ENCODE data around the gene ABHD16A.

ABHD16A gene

DNA sequence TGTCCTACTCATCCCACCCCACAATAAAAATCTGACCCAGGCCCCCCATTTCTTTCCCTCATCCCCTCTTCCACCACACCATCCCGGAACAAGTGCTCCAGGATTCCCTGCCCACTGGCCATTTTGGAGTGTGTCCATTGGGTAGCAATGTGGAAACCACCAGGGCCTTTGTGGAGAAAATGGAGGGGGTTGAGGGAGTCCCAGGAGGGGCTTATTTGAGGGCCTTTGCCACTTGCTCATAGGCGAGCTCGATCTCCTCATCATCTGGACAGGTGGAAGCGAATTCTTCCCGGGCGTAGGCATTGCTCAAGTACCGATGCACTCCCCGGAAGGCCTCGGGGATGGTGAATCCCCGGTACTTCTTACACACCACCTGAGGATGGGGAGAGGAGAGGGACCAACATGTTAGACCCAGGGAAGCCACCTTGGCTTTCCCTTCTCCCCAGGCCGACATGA, 27.5 kb upstream of the ABHD16A start:
- no peak for DNase-seq (ENCODE audit: low spot score)

DNA sequence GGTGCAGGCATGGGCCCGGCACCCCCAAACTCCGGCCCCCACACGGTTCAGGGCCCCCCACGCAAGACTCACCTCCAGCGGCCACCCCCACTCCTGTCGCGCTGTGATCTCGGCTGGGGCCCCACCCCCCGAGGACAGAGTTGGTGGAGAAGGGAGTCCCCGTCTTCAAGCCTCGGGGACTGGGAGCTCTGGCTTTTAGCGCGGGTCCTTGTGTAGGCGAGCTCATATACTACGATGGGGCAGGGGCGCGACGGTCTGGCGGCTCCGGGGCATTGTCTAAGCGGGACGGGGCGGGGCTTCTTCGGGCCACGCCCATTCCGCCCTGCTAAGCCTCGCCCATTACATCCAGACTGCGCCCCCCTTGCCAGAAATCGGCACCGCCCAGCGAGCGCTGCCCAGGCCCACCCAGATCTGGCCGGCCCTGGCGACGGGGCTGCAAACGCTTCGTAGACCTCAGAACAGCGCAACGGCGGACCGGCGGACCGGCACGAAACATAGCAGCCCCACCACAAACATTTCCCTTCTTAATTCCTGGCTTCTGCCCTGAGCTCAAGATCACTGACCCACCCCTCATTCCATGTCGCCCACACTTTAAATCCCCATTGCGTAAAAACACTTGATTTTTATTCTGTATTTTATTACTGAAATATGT, 27.0 kb upstream of the ABHD16A start:
- peak; percentile 78 for DNase-seq (ENCODE audit: low spot score)

DNA sequence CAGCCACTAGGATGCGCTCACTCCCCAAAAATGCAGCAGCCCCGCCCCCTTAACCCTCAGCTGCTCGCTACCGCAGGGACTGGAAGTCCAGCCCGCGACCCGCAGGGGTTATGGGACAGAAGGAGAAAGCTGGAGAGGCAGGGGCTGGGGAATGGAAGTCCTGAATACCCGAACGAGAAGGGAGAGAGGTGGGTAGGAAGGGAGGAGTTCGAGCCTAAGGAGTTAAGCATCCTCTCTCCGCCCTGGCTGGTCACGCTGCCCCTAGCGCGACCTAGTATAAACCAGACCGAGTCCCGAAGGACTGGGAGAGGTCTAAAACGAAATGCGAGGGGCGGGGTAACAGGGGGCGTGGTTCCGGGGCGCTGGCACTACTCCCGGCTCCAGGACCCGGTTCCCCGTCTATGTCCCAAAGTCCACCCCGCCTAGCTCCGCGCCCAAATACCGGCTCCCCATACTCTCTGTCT, 26.4 kb upstream of the ABHD16A start:
- peak; percentile 86 for DNase-seq (ENCODE audit: low spot score)

DNA sequence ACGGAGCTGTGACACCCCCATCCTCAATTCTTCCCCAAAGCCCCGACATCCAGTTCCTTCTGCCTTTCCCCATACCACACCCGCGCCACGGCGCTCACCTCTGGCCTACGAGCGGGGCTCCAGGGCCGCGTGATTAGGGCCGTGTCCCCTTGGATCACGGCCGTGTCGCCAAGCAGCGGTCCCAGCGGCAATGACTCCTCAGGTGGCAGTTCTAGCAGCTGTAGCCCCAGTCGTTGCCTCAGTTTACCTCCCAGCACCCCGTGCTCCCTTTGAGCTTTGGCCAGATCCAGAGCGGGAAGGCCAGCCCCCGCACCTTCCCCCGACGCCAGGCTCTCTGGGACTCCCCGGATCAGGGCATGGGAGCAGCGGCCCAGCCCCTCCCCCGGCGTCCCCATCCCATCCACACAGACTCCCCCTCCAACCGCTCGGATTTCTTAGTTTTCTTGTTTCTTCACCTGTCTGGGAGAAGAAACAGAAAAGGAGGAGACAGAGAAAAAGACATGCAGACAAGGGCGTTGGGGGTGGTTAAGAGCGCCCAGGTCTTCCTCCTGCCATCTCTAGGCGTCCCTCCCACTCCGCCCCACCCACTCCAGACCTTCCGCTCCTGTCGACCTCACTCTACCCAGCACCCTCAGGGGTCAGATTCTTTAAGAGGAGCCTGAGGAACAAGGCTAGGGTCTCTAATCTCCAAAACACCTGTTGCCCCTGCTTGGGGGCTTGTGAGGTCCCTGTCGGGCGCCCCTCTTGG, 25.8 kb upstream of the ABHD16A start, which contains the start of gene DDAH2:
Gene DDAH2, minus strand, starts transcription at position 533 of the 748 bp plus-strand sequence. Its CDS starts 138 bp downstream, at position 395.
- DNase-seq (ENCODE audit: low spot score) = no peak

DNA sequence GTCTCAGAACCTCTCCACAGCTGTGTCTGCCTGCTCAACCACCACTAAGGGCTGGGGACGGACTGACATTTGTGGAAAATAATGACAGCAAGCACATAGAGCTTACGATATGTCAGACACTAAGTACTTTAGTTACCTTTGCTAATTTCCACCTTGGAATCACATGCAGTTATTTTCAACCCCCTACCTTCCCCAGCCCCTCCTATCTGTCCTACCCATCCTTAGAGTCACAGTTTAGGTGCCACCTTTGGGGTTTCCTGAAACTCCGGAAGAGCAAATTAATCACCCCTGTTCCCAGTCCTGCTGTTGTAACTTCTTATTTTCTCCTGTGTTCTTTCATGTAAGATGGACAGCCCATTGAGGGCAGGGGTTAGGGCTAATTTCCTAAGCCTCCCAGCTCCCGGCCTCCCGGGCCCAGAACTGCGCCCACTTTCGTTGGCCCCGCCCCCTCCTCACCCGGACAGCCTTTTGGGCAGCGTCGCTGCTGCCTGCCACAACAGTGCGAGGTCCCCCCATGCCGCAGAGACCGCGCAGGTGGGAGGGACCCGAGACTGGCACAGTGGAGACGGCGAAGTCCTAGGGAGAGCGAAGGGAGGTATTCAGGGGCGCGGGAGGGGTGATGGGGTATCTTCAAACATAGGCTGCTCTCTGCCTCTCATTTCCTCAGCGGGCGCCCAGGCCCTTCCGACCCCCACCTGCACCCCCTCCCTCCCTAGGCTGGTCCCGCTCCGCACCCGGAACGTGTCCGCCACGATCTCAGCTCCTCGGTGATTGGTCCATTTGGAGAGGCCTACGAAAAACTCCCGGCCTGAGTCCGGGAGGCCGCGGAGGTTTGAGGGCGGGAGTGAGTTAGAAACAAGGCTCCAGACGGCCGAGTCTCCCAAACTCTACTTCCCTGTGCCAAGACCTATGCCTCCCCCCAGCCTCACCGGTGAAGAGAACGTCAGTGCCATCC, 24.9 kb upstream of the ABHD16A start:
- DNase-seq (ENCODE audit: low spot score) = no peak

DNA sequence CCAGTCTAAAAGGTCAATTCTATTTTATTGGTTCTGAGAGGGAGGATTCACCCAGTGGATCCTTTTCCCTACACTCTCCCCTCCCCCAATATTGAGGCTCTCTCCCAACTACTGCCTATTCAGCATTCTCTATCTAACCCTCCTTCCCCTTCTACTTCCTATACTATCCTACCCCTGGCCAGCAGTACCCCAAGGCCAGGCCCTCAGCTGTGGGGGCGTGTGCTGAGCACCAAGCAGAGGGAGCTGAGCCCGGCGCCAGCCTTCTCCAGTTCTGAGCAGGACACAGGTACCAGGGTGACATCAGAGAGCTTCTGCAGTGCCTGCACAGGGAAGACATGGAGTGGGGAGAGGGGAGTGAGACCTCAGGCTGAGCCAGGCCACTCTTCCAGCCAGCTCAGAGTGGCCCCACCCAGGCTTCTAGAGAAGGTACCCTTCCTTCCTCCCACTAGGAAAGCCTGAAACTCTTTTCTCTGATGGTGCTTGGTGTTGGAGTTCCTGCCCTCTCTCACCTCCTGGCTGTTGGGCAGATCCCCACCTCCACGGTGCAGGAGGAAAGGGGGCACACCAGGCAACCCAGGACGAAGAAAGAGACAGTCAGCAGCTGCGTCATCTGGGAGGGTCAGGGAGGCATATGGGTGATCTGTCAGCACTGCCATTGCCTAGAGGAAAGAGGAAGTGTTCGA, 24.1 kb upstream of the ABHD16A start:
- no peak for DNase-seq (ENCODE audit: low spot score)

DNA sequence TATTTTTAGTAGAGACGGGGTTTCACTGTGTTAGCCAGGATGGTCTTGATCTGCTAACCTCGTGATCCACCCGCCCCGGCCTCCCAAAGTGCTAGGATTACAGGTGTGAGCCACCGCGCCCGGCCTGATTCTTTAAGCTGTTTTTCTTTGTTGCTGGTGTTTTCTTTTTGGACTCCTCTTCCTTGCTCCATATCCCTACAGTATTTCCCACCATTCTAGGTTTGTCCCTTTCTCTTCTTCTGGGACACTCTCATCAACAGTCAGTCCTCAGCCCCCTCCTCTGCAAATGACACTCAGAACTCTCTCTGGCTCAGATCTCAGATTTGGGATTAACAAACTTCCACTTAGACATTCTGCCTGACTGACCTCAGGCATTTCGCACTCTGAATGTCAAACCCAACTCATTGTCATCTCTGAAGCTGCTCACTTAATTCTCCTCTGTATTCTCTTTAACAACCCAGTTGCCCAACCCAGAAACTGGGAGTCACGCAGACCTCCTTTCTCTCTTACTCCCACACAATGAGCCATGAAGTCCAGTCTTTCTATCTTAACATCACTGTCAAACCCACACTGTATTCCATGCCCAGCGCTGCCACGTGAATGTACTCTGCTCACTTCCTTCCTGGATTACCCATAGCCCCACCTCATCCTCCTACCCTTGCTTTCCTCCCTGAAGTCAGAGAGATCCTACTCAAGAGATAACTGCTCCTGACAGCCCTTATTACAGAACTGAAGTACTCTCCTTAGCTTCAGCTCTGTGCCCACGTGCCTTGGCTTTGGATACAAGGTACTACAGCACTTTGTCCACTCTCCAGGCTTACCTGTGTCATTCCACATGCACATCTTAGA, 22.6 kb upstream of the ABHD16A start:
- no peak for DNase-seq (ENCODE audit: low spot score)

DNA sequence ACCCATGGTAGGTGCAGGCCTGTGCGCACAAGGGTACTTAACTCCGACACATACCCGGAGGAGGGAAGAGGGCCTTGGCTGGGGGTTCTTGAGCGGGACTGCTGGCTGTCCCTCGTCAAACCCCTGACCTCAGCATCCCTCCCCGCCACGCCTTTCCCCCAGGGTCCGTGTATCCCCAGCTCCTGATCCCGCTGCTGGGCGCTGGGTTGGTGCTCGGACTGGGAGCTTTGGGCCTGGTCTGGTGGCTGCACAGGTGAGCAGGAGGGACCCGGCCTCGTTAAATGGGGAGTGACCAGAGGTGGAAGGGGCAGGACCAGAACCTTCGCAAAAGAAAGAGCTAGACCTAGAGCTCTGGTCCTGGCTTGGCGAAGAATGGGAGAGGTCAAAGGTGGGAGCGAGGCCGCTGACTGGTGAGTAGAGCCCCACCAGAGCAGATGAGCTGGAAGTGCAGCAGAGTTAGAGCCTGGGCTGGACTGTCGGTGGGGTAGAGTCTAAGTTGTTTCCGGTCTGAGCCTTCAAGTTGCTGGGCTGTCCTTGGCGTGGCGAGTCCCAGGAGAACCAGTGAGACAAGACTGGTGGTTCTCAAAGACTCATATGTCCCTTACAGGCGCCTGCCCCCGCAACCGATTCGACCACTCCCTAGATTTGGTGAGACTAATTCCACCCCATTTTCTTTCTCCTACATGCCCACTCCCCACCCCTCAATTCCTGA, 21.0 kb upstream of the ABHD16A start:
- no peak for DNase-seq (ENCODE audit: low spot score)

DNA sequence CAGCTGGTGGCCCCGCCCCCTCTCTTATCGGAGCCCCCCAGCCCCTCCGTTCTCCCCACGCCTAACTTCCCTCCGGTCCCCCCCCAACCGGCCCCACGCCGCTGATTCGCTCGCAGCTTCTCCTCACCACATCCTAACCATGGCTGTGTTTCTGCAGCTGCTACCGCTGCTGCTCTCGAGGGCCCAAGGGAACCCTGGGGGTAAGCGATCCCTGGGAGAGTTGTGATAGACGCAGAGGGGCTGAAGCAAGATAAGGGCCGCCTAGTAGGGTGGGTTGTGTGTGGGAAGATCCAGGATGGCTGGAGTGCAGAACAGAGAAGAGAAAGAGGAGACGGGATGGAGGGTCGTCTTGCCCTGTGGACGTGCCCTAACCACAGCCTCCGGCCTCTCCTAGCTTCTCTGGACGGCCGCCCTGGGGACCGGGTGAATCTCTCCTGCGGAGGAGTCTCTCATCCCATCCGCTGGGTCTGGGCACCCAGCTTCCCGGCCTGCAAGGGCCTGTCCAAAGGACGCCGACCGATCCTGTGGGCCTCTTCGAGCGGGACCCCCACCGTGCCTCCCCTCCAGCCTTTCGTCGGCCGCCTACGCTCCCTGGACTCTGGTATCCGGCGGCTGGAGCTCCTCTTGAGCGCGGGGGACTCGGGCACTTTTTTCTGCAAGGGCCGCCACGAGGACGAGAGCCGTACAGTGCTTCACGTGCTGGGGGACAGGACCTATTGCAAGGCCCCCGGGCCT, 20.3 kb upstream of the ABHD16A start, which contains the start of gene MPIG6B:
Gene MPIG6B, plus strand, starts transcription at position 129 of the 735 bp plus-strand sequence. Its CDS starts 11 bp downstream, at position 140.
- no peak for DNase-seq (ENCODE audit: low spot score)

DNA sequence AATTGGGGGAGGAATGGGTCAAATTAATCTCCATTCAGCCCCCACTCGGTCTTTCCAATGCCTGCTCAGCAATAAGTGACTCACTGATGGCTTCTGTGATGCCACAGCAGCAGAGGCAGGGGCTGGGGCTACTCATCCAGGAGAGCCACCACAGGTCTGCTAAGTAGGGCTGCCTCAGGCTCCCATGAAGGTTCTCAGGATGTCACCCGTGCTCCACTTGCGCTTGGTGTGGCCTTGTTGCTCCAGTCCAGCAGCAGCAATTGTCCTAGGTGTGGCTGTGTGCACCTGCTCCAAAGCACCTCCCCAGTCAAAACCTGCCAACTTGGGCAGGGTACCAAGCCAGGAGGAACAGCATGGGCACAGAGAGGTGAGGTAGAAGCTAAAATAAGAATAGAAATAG, 19.0 kb upstream of the ABHD16A start:
- no peak for DNase-seq (ENCODE audit: low spot score)

DNA sequence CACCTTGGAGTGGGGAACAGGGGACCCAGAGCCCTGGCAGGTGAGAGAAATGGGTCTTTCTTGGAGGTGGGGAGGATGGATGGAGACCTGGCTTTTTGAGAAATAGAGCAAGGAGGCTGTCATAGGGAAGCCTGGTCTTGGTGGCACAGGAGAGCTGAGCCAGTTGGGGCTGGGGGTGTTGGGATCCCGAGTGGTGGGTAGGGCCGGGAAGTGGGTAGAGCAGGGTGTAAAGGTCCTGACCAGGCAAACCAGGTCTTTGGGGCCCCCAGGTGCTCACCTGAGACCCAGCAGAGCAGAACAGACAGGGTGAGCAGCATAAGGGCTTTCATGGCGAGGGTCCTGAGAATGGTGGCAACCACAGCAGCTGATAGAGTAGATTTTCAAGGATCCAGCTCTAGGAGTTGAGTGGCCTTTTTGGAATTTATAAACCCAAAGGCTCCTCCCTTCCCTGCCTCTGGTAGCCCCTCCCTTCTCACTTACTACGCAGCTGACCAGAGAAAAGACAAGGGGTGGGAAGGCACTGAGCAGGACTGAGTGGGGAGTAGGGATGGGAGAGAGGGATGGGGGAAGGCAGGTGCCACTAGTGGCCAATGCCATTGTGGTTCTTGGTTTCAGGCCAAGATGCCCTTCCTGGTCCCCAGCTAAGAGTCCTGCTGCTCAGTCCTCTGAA, 18.4 kb upstream of the ABHD16A start, which contains the start of gene LY6G6C:
Gene LY6G6C, minus strand, starts transcription at position 396 of the 670 bp plus-strand sequence. Its CDS starts 67 bp downstream, at position 329.
- no peak for DNase-seq (ENCODE audit: low spot score)

DNA sequence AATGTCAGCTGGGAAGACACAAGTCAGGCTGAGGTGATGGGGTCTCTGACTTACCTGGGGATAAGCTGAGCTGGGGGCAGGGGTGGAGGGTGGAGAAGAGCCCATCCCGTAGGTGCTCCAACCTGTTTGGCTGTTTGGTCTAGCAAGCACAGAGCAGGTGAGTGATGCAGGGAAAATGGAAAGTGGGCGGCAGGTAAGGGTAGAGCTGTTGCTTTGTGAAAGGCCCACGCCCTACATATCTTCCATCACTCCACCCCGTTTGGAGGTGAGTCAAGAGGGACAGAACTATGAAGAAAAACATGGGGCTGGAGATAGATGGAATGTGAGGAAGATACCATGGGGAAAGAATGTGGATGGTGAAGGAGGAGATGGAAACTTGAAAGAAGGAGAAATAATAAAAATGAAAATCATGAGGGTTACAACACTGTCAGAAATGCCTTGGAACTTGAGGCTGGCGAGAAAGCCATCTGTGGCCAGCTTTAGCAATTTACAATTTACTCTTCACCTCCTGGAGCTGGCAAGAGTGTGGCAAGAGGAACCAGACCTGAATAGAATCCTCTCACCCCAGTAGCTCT, 17.2 kb upstream of the ABHD16A start:
- no peak for DNase-seq (ENCODE audit: low spot score)

DNA sequence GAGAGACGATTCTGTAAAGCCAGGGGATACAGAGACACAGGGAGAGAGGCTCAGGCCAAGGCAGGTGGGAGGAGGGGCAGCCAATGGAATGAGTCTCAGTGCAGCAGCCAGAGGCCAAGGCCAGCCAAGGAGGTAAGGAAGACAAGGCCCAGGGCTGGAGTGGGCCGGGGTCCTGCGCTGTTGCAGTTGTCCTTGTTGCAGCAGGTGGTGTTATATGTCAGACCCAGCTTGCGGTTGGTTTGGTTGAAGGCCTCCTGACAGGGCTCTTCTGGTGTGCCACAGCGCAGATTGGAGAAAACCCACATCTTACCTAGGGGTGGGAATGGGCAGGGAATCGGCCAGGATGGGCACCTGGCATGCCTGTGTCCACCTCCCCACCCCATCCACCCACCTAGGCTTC, 15.9 kb upstream of the ABHD16A start:
- DNase-seq (ENCODE audit: low spot score) = no peak

DNA sequence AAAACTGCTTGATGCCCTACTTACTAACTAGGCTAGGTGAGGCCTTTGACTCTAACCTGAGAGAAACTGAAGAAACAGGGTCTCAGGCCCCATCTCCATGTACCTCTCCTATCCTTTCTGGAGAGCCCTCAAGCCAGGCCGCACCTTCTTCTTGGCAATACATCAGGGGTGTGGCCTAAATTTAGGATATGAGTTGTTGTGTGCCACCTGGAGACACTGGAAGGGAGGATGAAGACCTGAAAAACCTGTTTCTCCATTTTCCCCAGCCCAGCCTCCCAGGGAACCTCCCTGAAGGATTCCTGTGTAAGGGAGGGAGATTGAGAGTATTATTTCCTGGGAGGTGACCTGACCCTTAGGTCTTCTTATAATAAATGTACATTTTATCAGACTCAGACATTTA, 15.1 kb upstream of the ABHD16A start:
- no peak for DNase-seq (ENCODE audit: low spot score)

DNA sequence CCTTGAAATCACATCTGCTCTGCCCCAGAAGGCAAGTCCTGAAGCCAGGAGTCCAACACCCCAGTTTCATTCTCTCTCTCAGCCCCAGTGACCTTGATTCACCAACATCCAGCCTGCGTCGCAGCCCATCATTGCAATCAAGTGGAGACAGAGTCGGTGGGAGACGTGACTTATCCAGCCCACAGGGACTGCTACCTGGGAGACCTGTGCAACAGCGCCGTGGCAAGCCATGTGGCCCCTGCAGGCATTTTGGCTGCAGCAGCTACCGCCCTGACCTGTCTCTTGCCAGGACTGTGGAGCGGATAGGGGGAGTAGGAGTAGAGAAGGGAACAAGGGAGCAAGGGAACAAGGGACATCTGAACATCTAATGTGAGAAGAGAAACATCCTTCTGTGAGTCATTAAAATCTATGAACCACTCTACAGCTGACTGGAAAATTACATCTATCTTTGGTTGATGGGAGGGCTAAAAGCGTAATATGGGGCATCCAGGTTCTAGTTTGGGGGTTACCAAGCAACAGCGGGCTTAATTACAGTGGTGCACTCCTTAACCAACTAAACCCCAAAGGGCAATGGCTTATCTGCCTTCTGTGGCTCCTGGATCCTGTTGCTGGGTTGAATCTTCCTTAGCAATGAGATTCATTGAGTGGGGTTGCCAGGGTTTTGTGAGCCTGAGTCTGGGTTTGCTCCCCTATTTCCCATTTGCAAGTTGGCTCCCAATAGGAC, 14.5 kb upstream of the ABHD16A start:
- DNase-seq (ENCODE audit: low spot score) = no peak

DNA sequence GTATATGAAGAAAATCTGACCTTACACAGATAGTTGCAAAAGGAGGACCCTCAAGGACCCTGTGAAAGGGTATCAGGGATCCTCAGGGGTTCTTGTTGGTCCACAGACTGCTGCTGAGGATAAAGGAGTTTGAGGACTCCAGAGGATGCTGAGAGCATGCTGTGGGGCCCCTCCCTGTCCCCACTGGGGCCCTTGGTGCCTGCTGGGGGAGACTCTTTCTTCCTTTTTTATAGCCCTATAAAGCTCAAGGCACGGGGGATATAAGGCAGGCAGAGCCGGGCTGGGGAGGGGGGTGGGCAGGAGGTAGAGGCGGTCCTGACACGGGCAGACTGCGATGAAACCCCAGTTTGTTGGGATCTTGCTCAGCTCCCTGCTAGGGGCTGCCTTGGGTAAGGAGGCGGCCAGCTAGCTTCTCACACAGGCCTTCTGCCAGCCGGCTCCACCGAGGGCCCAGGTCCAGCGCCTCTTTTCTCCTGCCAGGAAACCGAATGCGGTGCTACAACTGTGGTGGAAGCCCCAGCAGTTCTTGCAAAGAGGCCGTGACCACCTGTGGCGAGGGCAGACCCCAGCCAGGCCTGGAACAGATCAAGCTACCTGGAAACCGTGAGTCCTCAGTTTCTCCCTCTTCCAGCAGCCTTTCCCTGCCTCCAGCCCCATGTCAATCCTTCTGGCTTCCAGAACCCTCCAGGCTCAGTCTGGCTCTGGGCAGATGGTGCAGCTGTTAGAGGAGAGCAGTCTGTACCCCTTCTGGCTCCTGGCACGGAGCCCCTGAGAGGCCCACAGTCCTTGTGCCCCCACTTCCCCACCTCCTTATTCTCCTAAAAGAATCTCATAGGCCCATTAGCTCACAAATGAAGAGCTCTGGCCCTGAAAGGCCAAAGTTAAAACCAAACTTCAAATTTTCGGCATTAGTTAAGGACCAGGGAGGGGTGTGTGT, 12.2 kb upstream of the ABHD16A start, which contains the start of gene LY6G6D:
Gene LY6G6D, plus strand, starts transcription at position 327 of the 937 bp plus-strand sequence. Its CDS starts 8 bp downstream, at position 335.
- DNase-seq (ENCODE audit: low spot score) = no peak
